PC-3 (cell line): ENCODE results near the gene JPT2.

ENCODE experiments used
- EZH2 ChIP-seq: fragments of 300-600 bp; sonication (generic); IDR thresholded peaks from one replicate; pipeline ENCODE4 v1.6.1; 2017; ENCODE audit warnings: antibody characterized with exemption, mild to moderate bottlenecking, low read length; ENCODE audit not compliant: unreplicated experiment
- EZH2phosphoT487 ChIP-seq: fragments of 300-600 bp; sonication (generic); IDR thresholded peaks from 2 replicates; pipeline ENCODE4 v1.6.1; 2018; ENCODE audit warnings: mild to moderate bottlenecking, antibody characterized with exemption, low read length, borderline replicate concordance
- TF ChIP-seq, protein P1 (sequence below): fragments of 300-600 bp; sonication (generic); conservative IDR thresholded peaks from 2 replicates; pipeline ENCODE4 v1.5.1; 2017; ENCODE audit warnings: antibody characterized with exemption, low read depth, mild to moderate bottlenecking, low read length

DNA sequence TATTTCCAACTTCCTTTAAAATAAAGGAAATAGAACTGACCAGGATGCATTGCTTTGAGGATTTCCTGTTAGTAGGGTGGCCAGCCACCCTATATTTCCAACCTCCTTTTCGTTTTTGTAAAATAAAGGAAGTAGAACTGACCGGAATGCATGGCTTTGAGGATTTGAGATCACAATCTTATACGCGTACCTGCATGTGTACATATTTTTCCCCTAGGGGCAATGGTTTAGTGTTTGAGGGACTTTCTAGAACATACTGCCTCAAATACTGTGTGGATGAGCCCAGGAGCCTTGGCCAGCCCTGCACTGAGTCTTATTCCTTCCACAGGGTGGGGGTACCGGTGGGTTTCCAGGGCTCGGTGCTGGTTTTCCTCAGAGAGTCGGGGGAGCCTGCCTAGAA lies 53.5 kb downstream of the JPT2 start:
- TF ChIP-seq, protein P1, sequence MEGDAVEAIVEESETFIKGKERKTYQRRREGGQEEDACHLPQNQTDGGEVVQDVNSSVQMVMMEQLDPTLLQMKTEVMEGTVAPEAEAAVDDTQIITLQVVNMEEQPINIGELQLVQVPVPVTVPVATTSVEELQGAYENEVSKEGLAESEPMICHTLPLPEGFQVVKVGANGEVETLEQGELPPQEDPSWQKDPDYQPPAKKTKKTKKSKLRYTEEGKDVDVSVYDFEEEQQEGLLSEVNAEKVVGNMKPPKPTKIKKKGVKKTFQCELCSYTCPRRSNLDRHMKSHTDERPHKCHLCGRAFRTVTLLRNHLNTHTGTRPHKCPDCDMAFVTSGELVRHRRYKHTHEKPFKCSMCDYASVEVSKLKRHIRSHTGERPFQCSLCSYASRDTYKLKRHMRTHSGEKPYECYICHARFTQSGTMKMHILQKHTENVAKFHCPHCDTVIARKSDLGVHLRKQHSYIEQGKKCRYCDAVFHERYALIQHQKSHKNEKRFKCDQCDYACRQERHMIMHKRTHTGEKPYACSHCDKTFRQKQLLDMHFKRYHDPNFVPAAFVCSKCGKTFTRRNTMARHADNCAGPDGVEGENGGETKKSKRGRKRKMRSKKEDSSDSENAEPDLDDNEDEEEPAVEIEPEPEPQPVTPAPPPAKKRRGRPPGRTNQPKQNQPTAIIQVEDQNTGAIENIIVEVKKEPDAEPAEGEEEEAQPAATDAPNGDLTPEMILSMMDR = no peak
- TF ChIP-seq EZH2phosphoT487 = no peak
- TF ChIP-seq EZH2 = no peak
